HuH-7 (cell line): ENCODE data around the gene DAGLA.

Experiments used
- DNase-seq: peaks from one replicate; pipeline ENCODE4 v3.0.0; 2011; ENCODE audit warnings: low spot score

Gene DAGLA

GRCh38 chr11:61780581-61781162 is 100.5 kb downstream of the DAGLA start:
- DNase-seq, result no peak

DNA sequence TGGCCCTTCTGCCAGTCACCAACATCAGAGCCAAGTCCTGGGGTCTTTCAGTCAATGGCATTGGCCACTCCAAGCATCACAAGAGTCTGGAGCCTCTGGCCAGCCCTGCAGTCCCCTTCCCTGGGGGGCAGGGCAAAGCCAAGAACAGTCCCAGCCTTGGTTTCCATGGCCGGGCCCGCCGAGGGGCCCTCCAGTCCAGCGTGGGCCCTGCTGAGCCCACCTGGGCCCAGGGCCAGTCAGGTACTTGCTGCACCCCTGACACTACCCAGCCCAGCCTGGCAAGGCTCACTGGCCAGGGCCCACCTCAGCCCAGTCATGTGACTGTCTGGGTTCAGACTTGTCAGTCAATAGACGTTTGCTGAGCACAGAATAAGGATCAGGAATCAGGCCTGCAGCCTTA is 101.4 kb downstream of the DAGLA start:
- no peak for DNase-seq

DNA sequence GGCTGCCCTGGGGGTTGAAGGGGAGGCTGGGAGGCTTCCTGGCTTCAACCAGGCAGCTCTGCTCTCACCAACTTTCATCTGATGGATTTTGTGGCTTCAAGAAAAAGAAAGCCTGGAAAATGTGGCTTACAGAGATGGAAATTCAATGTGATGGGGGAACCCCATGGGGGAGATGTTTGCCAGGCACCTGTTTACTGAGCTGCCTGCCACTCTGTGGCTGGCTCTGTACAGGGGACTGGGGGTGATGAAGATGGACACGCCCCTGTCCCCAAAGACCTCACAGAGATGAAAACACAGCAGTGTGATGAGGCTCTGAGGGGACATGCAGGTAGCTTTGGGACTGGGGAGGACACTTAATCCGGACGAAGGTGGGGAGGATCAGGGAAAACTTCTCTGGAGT is 102.1 kb downstream of the DAGLA start:
- DNase-seq, result no peak

- no peak for DNase-seq
These were observed 102.7 kb downstream of the DAGLA start for GRCh38 chr11:61782841-61783240.

- DNase-seq, result no peak
These were observed 103.7 kb downstream of the DAGLA start for GRCh38 chr11:61783717-61784505.

GRCh38 chr11:61784506-61784805 is 104.3 kb downstream of the DAGLA start:
- DNase-seq, result no peak

- no peak for DNase-seq
These were observed 105.7 kb downstream of the DAGLA start for GRCh38 chr11:61785837-61786402.

GRCh38 chr11:61787928-61788491 is 107.8 kb downstream of the DAGLA start:
- DNase-seq, result peak; percentile 98

DNA sequence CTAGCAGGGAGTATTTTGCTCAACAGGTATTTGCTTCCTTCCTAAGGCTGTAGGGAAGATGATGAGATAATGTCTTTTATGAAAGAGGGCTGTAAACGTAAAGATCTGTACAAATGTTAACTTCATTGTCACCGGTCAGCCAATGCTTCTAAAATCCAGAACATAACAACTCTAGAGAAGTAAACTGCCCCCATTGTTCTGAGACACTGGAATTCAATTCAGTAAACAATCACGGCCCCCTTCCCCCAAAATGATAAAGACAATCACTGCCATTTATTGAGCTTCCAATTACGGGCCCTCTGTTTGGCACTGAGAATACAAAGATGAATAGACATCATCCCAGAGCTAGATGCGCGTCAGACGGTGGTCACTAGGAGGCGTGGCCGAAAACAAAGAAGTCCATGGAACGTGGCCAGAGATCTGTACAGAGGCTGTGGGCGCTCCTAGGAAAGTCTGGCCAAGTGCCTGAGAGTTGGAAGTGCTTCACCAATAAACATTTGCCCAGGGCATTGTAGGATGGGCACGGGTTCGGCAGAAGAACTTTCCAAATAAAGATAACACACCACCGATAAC is 111.6 kb downstream of the DAGLA start:
- peak; percentile 80 for DNase-seq

DNA sequence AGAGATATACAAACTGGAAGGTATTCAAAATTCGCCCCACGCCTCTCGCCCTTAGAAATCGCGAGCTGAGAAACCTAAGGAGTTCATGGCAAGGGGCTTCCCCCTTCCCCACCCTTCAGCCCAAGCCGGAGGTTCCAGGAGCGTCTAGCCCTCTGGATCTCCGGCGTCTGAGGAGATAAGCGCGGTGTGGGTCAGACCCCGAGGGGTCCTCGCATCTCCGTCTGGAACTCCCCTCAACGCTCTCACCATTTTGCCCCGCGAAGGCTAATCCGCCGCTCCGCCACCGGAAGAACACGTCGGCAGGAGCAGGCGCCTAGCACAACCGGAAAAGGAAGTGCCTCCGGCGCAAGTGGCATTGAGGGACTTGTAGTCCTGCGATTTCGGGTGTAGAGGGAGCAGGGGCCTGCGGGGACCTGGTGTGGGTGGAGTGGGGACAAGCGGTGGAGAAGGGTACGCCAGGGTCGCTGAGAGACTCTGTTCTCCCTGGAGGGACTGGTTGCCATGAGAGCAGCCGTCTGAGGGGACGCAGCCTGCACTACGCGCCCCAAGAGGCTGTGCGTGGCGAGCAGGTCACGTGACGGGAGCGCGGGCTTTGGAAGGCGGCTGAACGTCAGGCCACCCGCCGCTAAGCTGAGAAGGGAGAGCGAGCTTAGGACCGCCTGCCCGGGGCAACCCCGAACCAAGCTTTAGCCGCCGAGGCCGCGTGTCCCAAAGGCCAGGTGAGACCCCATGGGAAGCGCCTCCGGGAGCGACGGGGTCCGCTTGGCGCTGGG is 112.3 kb downstream of the DAGLA start, which contains the start of the genes FEN1 and TMEM258:
Gene FEN1, plus strand, starts transcription at position 602 of the 773 bp plus-strand sequence. CDS start 2,451 bp downstream, outside the sequence.
Gene TMEM258, minus strand, starts transcription at position 290 of the 773 bp plus-strand sequence. Its CDS starts 41 bp downstream, at position 249.
- peak; percentile 97 for DNase-seq

GRCh38 chr11:61793083-61793828 is 113.1 kb downstream of the DAGLA start:
- DNase-seq, result no peak

DNA sequence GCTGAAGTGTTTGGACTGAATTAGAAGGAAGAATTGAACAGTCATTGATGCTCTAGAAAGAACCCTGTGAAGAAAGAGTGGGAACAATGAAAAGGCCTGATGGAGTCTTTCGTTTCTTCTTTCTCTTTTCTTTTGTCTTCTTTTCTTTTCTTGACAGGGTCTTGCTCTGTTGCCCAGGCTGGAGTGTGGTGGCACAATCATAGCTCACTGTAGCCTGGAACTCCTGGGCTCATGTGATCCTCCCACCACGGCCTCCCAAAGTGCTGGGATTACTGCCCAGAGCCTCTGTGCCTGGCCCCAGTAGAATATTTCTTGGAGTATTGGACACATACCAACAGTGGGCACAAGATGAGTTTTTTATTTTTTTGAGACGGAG is 113.6 kb downstream of the DAGLA start:
- no peak for DNase-seq

DNA sequence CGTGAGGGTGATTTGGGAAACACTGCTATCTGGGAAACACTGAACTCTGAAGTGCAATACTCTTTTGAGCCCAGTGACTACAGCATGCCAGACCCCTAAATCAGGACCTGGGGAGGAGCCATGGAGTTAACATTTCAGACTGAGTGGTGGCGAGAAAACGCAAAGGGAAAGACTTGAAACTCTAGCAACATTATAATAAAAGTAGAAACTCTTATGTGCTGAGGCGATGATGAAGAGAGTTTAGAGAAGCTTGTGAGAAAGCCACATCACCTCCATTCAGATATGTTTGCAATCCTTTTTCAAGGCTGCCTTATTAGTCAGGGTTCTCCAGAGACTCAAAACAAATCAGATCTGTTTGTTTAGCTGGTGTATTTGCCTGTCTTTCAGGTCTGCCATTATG is 114.4 kb downstream of the DAGLA start:
- no peak for DNase-seq

- no peak for DNase-seq
These were observed 115.3 kb downstream of the DAGLA start for GRCh38 chr11:61795459-61795858.

DNA sequence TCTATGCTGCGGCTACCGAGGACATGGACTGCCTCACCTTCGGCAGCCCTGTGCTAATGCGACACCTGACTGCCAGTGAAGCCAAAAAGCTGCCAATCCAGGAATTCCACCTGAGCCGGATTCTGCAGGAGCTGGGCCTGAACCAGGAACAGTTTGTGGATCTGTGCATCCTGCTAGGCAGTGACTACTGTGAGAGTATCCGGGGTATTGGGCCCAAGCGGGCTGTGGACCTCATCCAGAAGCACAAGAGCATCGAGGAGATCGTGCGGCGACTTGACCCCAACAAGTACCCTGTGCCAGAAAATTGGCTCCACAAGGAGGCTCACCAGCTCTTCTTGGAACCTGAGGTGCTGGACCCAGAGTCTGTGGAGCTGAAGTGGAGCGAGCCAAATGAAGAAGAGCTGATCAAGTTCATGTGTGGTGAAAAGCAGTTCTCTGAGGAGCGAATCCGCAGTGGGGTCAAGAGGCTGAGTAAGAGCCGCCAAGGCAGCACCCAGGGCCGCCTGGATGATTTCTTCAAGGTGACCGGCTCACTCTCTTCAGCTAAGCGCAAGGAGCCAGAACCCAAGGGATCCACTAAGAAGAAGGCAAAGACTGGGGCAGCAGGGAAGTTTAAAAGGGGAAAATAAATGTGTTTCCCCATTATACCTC is 115.8 kb downstream of the DAGLA start:
- no peak for DNase-seq
